Activated CD8-positive, alpha-beta T cell treated with anti-CD3 and anti-CD28 coated beads for 36 hours (primary cell): ENCODE measurements around the gene NCCRP1. TPM values are rescaled to one million over a fixed set of nuclear protein-coding genes. Genes with fewer than 3 reads are reported as not detected.
A peak's percentile ranks its signal among the peaks of the same experiment; 100 is the strongest.

Source experiments
- ATAC-seq: fragments of 200-7000 bp; cut with Tn5 transposase; one replicate; pipeline ENCODE4 v1.10.0; 2021; ENCODE audit warnings: mild to moderate bottlenecking, moderate library complexity
- CTCF ChIA-PET: fragments of 350-600 bp; sonication (Branson Sonifier 250); formaldehyde crosslinking; loops from one replicate; lab custom pipeline; 2021; ENCODE audit warnings: antibody characterized with exemption; lab: Charles Lee
- POLR2A ChIA-PET: fragments of 350-600 bp; sonication (Branson Sonifier 250); formaldehyde crosslinking; loops from one replicate; lab custom pipeline; 2021; ENCODE audit warnings: antibody characterized with exemption; lab: Charles Lee
- DNase-seq: peaks from one replicate; pipeline ENCODE4 v3.0.0-alpha.2; 2020
- H3K27ac Mint-ChIP-seq: one replicate; pipeline ENCODE4 v1.8.0; 2021; ENCODE audit warnings: mild to moderate bottlenecking, mixed read lengths
- H3K27me3 Mint-ChIP-seq: one replicate; pipeline ENCODE4 v1.8.0; 2021; ENCODE audit warnings: mixed read lengths
- H3K36me3 Mint-ChIP-seq: one replicate; pipeline ENCODE4 v1.8.0; 2021; ENCODE audit warnings: low read depth, mixed read lengths
- H3K4me1 Mint-ChIP-seq: one replicate; pipeline ENCODE4 v1.8.0; 2021; ENCODE audit warnings: low read depth, mixed read lengths
- H3K4me3 Mint-ChIP-seq: one replicate; pipeline ENCODE4 v1.8.0; 2021; ENCODE audit warnings: mild to moderate bottlenecking, moderate library complexity, mixed read lengths
- H3K9me3 Mint-ChIP-seq: one replicate; pipeline ENCODE4 v1.8.0; 2021; ENCODE audit warnings: mixed read lengths
- intact Hi-C: fragments of 100-400 bp; cut with micrococcal nuclease; formaldehyde crosslinking; loops from one replicate; pipeline ENCODE4 v1.10.0; 2022
- total RNA-seq, 2 experiments: library from RNA; stranded (reverse); gene quantifications; one replicate each; pipeline ENCODE4 v1.2.3, GENCODE V29; 2021
- TF ChIP-seq, protein P1 (sequence below): fragments of 200-600 bp; IDR thresholded peaks from one replicate; pipeline ENCODE4 v1.8.0; 2022; ENCODE audit warnings: antibody characterized with exemption, mild to moderate bottlenecking

NCCRP1 gene
- total RNA-seq, 2 experiments from 2014 or later = not detected

DNA sequence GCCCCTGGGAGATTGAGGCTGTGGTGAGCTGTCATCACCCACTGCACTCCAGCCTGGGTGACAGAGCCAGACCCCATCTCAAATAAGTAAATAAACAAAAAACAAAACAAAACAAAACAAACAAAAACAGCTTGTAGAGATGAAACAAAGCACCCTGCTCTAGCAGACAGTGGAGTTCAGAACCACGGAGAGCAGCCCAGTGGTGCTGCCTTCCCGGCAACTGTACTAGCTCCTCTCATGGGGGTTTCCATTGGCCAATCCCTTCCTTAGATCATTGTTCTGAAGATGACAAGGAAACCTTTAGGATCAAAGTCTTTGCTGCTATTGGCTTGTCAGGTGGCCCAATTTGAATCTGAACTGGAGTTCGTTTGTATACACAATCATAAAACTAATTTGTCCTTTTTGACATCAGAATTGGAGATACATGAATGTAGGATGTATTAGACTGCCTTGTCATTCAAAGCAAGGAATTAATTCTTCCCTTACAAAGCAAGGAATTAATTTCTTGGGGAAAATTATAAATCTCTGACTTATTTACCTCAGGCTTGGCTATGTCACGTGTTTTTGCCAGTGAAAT lies 27.0 kb downstream of the NCCRP1 start:
- TF ChIP-seq, protein P1, sequence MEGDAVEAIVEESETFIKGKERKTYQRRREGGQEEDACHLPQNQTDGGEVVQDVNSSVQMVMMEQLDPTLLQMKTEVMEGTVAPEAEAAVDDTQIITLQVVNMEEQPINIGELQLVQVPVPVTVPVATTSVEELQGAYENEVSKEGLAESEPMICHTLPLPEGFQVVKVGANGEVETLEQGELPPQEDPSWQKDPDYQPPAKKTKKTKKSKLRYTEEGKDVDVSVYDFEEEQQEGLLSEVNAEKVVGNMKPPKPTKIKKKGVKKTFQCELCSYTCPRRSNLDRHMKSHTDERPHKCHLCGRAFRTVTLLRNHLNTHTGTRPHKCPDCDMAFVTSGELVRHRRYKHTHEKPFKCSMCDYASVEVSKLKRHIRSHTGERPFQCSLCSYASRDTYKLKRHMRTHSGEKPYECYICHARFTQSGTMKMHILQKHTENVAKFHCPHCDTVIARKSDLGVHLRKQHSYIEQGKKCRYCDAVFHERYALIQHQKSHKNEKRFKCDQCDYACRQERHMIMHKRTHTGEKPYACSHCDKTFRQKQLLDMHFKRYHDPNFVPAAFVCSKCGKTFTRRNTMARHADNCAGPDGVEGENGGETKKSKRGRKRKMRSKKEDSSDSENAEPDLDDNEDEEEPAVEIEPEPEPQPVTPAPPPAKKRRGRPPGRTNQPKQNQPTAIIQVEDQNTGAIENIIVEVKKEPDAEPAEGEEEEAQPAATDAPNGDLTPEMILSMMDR = no peak
- no peaks in the 10 kb centered on the region for H3K36me3 Mint-ChIP-seq
- CTCF ChIA-PET = interaction anchor here (1.6 kb wide), 1 partner anchor 12 kb away, joined by 5 read pairs; no protein-coding TSS in a partner anchor
- H3K4me3 Mint-ChIP-seq = no peak overlapping the region
- H3K9me3 Mint-ChIP-seq = no peaks in the 10 kb centered on the region
- ATAC-seq (peak; percentile 45), DNase-seq (peak; percentile 48)
- H3K27ac Mint-ChIP-seq = no peak overlapping the region
- H3K4me1 Mint-ChIP-seq = no peaks in the 10 kb centered on the region
- intact Hi-C loops = no loop called here
- peaks cover 14% of the 10 kb centered on the region for H3K27me3 Mint-ChIP-seq
- POLR2A ChIA-PET = no interaction called here

DNA sequence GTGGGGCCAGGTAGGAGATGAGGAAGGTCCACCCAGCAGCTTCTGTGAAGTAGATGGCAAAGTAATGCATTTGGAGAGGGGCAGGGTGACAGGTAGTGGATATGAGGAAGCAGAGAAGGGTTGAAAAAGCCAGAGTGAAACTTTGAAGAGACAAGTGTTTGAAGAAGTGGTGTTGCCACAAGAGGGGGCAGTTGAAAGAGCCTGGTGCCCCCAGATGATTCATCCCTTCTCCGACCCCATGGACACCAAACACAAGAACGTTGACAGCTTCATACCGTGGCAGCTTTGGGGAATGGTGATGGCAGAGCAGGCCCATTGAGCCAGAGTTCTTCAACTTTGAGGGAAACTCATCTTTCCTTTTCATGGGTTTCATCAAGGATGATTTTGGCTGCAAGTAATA lies 28.1 kb downstream of the NCCRP1 start:
- Mint-ChIP-seq H3K27ac (no peak overlapping the region), H3K36me3 (no peaks in the 10 kb centered on the region), H3K4me3 (no peak overlapping the region), H3K4me1 (no peaks in the 10 kb centered on the region), H3K27me3 (peaks cover 13% of the 10 kb centered on the region), H3K9me3 (no peaks in the 10 kb centered on the region)
- CTCF ChIA-PET = interaction anchor here (0.6 kb wide), 1 partner anchor 114 kb away, joined by 3 read pairs; no protein-coding TSS in a partner anchor
- TF ChIP-seq, protein P1 = no peak
- no peak for DNase-seq
- POLR2A ChIA-PET = no interaction called here
- intact Hi-C loops = no loop called here
- ATAC-seq = no peak

DNA sequence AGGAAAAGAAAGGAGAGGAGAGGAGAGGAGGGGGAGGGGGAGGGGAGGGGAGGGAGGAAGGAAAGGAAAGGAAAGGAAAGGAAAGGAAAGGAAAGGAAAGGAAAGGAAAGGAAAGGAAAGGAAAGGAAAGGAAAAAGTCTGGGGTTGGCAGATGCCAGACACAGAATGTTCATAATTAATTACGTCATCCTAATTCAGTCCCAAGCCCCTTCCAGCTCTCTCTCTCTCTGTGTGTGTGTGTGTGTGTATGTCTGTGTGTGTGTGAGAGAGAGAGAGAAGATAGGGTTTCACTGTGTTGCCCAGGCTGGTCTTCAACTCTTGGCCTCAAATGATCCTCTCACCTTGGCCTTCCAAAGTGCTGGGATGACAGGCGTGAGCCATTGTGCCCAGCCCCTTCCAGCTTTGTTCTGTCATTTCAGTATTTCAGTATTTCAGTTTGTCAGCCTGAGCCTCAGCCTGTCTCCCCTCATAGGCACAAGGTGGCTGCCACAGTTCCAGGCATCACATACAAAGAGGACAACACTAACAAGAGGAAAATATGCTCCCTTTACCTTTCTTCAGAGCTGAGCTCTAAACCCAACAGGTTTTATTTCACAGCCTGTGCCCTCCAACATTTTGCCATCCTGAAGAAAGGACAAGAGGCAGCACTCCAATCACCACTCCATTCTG lies 33.5 kb downstream of the NCCRP1 start:
- Mint-ChIP-seq H3K9me3 (no peaks in the 10 kb centered on the region), H3K4me3 (no peak overlapping the region), H3K36me3 (no peaks in the 10 kb centered on the region), H3K27ac (no peak overlapping the region), H3K4me1 (no peaks in the 10 kb centered on the region), H3K27me3 (no peaks in the 10 kb centered on the region)
- intact Hi-C loops = no loop called here
- CTCF ChIA-PET = no interaction called here
- POLR2A ChIA-PET = no interaction called here
- TF ChIP-seq, protein P1 = no peak
- ATAC-seq = no peak
- no peak for DNase-seq

DNA sequence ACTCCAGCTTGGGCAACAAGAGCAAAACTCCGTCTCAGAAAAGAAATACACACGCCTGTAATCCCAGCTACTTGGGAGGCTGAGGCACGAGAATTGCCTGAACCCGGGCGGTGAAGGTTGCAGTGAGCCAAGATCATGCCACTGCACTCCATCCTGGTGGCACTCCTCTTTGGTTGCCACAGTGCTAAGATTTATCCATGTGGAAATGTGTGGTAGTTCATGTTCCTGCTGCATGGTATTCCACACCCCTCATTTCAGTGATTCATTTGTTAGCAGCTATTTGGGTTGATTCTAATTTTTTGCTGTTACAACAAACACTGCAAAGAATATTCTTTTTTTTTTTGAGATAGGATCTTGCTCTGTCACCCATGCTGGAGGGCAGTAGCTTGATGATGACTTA lies 35.9 kb downstream of the NCCRP1 start:
- intact Hi-C loops = no loop called here
- DNase-seq (no peak), ATAC-seq (no peak)
- H3K4me1 Mint-ChIP-seq = peaks cover 18% of the 10 kb centered on the region
- no peaks in the 10 kb centered on the region for H3K9me3 Mint-ChIP-seq
- no peaks in the 10 kb centered on the region for H3K27me3 Mint-ChIP-seq
- CTCF ChIA-PET = interaction anchor here (0.6 kb wide), 1 partner anchor 110 kb away, joined by 3 read pairs; no protein-coding TSS in a partner anchor
- H3K27ac Mint-ChIP-seq = no peak overlapping the region
- H3K4me3 Mint-ChIP-seq = no peak overlapping the region
- H3K36me3 Mint-ChIP-seq = no peaks in the 10 kb centered on the region
- TF ChIP-seq, protein P1 = no peak
- POLR2A ChIA-PET = no interaction called here

DNA sequence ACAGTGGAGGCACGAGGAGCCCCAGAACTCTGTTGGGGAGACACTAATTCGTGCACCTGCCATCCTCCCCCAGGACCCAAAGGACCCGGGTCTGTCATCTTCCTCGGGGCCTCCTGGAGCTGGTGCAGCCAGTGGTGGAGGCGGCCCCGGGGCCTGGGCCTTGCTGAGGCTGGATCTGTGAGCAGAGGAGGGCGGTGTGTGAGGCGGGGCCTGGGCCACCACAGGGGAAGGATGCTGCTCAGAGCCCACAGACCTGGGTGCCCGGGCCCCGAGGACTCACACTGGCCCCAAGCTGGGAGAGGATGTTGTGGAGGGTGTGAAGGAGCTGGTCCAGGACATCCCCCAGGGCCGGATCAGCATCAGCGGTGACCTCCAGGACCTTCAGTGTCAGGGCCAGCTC lies 39.8 kb downstream of the NCCRP1 start:
- Mint-ChIP-seq H3K9me3 (no peaks in the 10 kb centered on the region), H3K27ac (peak overlapping the region; percentile 85), H3K4me1 (peaks cover 29% of the 10 kb centered on the region), H3K36me3 (no peaks in the 10 kb centered on the region), H3K27me3 (no peaks in the 10 kb centered on the region), H3K4me3 (peak overlapping the region; percentile 68)
- peak; percentile 91 for ATAC-seq
- CTCF ChIA-PET = no interaction called here
- DNase-seq = peak; percentile 77
- intact Hi-C loops = no loop called here
- TF ChIP-seq, protein P1 = no peak
- POLR2A ChIA-PET = interaction anchor here (0.8 kb wide), 1 partner anchor 184 kb away, joined by 3 read pairs; no protein-coding TSS in a partner anchor
